Ishikawa (cell line): Measurements from ENCODE around the gene CSPG4.

Experiments
- CEBPB ChIP-seq: IDR thresholded peaks from 2 replicates; pipeline ENCODE4 v1.6.1; 2012
- CREB1 ChIP-seq: IDR thresholded peaks from 2 replicates; pipeline ENCODE4 v1.6.1; 2012; ENCODE audit warnings: low read depth
- EGR1 ChIP-seq: IDR thresholded peaks from 2 replicates; pipeline ENCODE4 v1.6.1; 2012
- EP300 ChIP-seq: IDR thresholded peaks from 2 replicates; pipeline ENCODE4 v1.6.1; 2012; ENCODE audit warnings: borderline replicate concordance
- FOXM1 ChIP-seq: IDR thresholded peaks from 2 replicates; pipeline ENCODE4 v1.6.1; 2012; ENCODE audit warnings: low read depth, borderline replicate concordance
- MAX ChIP-seq: IDR thresholded peaks from 2 replicates; pipeline ENCODE4 v1.6.1; 2012
- NFIC ChIP-seq: IDR thresholded peaks from 2 replicates; pipeline ENCODE4 v1.6.1; 2012
- RAD21 ChIP-seq: IDR thresholded peaks from 2 replicates; pipeline ENCODE4 v1.6.1; 2012; ENCODE audit warnings: low read depth
- REST ChIP-seq: IDR thresholded peaks from 2 replicates; pipeline ENCODE4 v1.6.1; 2012; ENCODE audit warnings: low read depth, mild to moderate bottlenecking
- TAF1 ChIP-seq: IDR thresholded peaks from 2 replicates; pipeline ENCODE4 v1.6.1; 2012; ENCODE audit warnings: low read depth, mild to moderate bottlenecking
- TCF12 ChIP-seq: IDR thresholded peaks from 2 replicates; pipeline ENCODE4 v1.6.1; 2012; ENCODE audit warnings: low read depth
- TEAD4 ChIP-seq: IDR thresholded peaks from 2 replicates; pipeline ENCODE4 v1.6.1; 2012
- YY1 ChIP-seq: IDR thresholded peaks from 2 replicates; pipeline ENCODE4 v1.6.1; 2012; ENCODE audit warnings: low read depth
- ZBTB7A ChIP-seq: IDR thresholded peaks from 2 replicates; pipeline ENCODE4 v1.6.1; 2012; ENCODE audit warnings: low read depth
- TF ChIP-seq, protein P1 (sequence below): IDR thresholded peaks from 2 replicates; pipeline ENCODE4 v1.6.1; 2012

CSPG4 gene

DNA sequence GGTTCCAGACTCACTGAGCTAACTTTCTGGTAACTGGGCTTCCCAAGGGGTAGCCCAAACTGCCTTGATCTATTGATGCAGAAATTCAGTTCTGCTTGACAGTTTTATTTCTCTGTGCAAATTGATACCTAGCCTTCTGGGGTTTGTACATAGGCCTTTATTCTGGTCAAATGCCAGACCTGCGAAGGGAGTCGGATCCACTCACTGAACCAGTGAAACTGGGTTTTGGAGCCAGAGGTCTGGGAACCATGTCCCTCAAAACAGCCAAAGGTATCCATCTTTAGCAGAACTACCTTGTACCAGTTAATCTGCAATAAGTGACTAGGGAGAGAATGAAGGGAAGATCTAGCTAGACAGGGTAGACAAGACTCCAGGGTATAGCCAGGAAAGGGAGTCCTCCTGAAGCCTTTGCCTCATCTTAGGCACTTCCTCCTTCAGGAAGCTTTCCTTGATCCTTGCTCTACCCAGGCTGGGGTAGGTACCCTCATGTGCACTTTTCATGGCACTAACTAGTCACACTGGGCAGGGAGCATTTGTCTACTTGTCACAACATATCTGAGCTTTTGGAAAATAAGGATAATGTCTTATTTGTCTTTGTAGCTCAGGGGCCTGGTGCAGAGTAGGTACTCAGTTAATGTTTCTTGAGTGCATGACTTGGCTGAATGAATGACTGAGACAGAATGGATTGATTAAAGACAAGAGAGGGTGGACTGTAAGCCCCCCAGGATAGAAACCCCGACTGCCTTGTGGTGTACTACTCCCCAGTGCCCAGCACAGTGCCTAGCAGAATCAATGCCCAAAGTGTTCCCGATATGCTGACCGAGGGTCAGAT, 66.3 kb downstream of the CSPG4 start:
- no peak for TF ChIP-seq TEAD4
- TF ChIP-seq MAX, result no peak
- TF ChIP-seq CREB1, result no peak
- no peak for TF ChIP-seq RAD21
- TF ChIP-seq CEBPB, result no peak
- no peak for TF ChIP-seq FOXM1
- TF ChIP-seq TAF1, result no peak
- TF ChIP-seq TCF12, result no peak
- TF ChIP-seq, protein P1, sequence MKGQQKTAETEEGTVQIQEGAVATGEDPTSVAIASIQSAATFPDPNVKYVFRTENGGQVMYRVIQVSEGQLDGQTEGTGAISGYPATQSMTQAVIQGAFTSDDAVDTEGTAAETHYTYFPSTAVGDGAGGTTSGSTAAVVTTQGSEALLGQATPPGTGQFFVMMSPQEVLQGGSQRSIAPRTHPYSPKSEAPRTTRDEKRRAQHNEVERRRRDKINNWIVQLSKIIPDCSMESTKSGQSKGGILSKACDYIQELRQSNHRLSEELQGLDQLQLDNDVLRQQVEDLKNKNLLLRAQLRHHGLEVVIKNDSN, result no peak
- TF ChIP-seq EGR1, result no peak
- TF ChIP-seq REST, result no peak
- no peak for TF ChIP-seq NFIC
- no peak for TF ChIP-seq YY1
- TF ChIP-seq EP300, result no peak
- TF ChIP-seq ZBTB7A, result no peak

GRCh38 chr15:75644376-75644775, 68.3 kb downstream of the CSPG4 start:
- TF ChIP-seq, protein P1, result no peak
- no peak for TF ChIP-seq TCF12
- no peak for TF ChIP-seq RAD21
- no peak for TF ChIP-seq TEAD4
- no peak for TF ChIP-seq MAX
- TF ChIP-seq ZBTB7A, result no peak
- TF ChIP-seq CREB1, result no peak
- TF ChIP-seq EP300, result no peak
- no peak for TF ChIP-seq TAF1
- TF ChIP-seq FOXM1, result no peak
- TF ChIP-seq CEBPB, result no peak
- TF ChIP-seq REST, result no peak
- TF ChIP-seq EGR1, result no peak
- TF ChIP-seq YY1, result no peak
- TF ChIP-seq NFIC, result no peak

- no peak for TF ChIP-seq CREB1
- TF ChIP-seq RAD21, result no peak
- TF ChIP-seq ZBTB7A, result no peak
- no peak for TF ChIP-seq EGR1
- TF ChIP-seq MAX, result no peak
- no peak for TF ChIP-seq NFIC
- TF ChIP-seq REST, result no peak
These were observed 71.0 kb downstream of the CSPG4 start for GRCh38 chr15:75641603-75642002.

DNA sequence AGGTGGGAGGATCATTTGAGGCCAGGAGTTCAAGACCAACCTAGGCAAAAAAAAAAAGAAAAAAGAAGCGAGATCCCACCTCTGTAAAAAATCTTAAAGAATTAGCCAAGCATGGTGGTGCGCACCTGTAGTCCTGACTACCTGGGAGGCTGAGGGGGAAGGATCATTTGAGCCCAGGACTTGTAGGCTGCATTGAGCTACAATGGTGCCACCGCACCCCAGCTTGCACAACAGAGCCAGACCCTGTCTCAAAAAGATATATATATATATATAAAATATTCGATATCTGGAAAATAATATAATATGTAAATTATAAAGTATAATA, 71.5 kb downstream of the CSPG4 start:
- TF ChIP-seq, protein P1, result no peak
- TF ChIP-seq NFIC, result no peak
